HG02970 (cell line): ENCODE measurements around the gene BRINP2.

Source experiments
- ATAC-seq: cut with Tn5 transposase; IDR thresholded peaks from one replicate; pipeline ENCODE4 v1.9.1; 2021; ENCODE audit warnings: mild to moderate bottlenecking, moderate library complexity, moderate number of reproducible peaks; ENCODE audit not compliant: unreplicated experiment, low FRiP score

Gene BRINP2

DNA sequence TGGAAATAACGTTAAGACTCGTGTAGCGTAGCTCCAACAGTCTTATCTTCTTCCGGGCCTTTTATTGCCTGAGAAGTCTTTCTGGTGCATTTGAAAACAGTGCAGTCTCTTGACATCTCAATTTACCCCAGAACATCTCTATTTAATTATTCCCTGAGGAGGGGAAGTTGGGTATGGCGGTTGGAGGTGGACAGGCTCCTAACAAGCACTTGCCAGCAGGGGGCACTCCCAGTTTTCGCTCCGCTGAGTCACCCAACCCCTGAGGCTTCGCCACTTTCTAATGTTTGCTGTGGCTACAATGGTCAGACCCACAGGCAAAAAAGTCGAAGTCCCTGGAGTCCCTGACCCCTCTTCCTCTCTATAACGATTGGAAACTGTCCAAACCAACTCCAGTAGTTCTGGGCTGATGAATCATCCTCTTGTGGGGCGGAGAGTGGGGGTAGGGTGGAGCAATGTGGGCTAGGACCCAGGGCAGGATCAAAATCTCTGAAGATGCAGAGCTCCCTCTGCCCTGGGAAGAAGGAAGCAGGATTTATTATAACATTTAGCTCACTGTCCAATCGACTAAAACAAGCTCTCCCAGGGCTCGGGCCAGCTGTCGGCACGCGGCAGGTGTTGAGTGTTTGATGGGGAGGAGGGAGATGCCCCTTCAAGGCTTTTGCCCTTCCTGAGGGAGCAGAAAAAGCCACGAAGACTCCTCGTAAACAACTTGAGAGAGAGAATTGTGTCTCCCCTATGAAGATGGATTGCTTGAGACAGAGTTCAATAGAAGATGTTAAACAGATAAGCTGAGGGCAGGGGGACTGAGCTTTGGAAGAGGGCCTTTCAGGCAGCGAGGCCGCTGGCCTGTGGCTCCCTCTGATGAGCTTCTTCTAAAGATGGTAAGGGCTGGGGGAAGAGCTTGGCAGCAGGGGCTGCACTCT, 85.7 kb downstream of the BRINP2 start:
- no peak for ATAC-seq

DNA sequence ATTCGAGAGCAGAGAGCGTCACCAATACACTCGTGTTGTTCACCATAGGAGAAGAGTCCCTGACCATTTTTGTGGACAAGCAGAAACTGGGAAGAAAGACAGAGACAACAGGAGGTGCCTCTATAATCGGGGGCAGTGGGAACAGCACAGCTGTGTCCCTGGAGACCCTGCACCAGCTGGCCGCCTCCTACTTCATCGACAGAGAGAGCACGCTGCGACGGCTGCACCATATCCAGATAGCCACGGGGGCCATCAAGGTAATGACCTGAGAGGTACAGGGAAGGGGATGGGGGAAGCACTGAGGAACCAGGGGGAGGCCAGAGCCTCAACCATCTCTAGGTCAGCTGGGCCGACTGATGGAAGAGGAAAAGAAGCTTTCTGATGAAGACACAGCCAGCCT, 86.4 kb downstream of the BRINP2 start:
- ATAC-seq: no peak

DNA sequence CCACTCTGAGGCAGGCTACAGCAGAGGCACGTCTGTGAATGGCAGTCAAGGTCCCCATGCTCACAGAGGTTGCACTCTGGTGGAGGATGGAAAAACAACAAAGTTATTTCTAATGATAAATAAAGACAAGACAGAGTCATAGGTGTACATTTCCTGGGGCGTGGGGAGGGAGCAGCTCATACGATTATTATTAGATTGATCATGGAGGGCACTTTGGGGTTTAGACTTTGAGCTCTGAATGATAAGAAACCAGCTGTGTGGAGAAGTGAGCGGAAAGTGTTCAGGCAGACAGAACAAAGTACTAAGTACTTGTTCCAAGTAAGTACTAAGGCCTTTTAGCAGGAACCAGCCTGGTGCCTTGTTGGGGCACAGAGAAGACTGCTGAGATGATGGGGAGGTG, 86.8 kb downstream of the BRINP2 start:
- ATAC-seq: no peak

- no peak for ATAC-seq
These were observed 100.1 kb downstream of the BRINP2 start for GRCh38 chr1:177270863-177271262.

- no peak for ATAC-seq
These were observed 102.4 kb downstream of the BRINP2 start for GRCh38 chr1:177273141-177273540.

- no peak for ATAC-seq
These were observed 104.0 kb downstream of the BRINP2 start for GRCh38 chr1:177274687-177275211.

DNA sequence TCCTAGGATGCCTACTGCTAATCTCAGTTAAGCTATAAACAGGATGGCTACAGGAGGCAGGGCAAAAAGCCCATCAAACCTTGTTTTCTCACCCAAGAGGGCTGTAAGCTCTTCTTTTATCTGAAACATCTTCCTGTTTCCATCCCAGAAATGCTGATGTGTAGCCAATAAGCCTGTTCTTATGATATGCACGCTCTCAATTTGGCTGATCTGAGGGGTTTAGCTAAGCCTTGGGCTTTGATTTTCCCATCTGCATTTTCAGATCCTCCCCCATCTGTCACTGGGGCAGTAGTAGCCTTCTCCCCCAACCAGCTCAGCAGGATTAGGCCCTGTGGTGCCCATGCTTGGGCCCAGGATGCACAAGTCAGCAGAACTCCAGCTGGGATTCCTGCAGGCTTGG, 105.0 kb downstream of the BRINP2 start:
- ATAC-seq: no peak

- ATAC-seq: no peak
These were observed 108.0 kb downstream of the BRINP2 start for GRCh38 chr1:177278626-177279390.

- no peak for ATAC-seq
These were observed 111.1 kb downstream of the BRINP2 start for GRCh38 chr1:177281901-177282300.

- no peak for ATAC-seq
These were observed 112.2 kb downstream of the BRINP2 start for GRCh38 chr1:177282976-177283375.

GRCh38 chr1:177283380-177283779, 112.6 kb downstream of the BRINP2 start:
- no peak for ATAC-seq

DNA sequence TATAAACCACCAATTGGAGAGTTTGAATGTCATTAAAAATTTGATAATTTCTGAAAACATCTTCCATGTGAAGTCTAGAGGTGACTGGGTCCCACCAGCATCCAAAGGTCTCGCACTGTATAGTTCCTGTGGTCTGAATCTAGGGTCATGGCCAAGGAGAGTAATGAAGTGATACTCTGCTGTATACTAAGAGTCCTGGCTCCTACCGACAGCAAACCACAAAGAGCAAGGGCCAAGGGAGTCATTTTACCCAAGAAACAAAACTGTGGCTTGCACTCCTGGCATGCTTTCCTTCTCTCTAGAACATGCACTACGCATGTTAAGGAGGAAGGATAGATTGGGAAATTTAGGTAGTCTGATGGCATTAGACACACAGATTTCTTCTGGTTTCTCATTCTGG, 115.6 kb downstream of the BRINP2 start:
- no peak for ATAC-seq

DNA sequence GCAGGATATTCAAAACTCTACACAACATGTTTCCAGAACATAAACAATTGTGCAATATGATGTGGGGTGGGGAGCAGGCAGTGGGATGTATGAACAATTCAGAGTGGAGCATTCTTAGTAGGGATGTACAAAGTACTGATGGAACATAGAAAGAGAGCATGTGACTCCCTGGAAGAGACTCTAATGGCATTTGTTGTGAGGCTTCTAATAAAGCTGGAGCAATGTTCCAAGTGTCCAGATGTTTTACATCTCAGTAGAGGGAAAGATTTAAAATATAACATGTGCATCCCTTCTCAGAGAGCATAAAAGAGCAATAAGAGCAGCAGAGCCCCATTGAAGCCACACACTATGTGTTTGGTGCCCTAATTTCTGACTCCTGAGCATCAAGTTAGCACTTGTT, 116.5 kb downstream of the BRINP2 start:
- ATAC-seq: no peak

DNA sequence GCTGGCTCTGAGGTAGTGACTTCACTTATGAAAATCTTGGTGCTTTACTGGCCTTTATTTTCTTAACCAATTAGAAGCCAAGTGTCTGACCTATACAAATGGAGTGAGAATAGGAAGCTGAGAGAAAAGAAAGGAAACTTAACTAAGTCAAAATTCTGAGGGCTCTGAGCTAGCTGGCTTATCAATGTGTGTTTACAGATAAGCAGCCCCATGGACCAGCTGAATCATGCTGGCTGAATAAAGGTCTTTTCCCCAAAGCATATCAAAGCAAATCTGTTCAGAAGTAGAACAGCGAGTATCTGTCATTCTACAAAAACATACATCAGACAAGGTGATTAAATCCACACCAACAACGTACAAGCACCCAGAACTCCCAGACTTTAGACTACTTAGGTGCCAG, 117.2 kb downstream of the BRINP2 start:
- ATAC-seq: no peak

DNA sequence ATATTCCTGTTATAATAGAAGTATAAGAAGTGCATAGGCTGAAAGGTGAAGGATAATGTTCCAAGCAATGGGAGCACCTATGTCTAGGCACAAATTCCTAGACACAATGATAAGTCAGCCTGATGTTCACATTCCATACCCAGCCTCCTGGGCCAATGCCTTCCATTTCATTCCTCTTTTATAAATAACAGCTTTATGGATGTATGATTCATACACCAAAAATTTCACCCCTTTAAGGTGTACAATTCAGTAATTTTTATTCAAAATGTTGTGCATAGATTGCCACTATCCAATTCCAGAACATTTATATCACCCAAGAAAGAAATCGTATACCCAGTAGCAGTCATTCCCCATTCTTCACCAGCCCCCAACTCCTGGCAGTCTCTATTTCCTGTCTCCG, 118.8 kb downstream of the BRINP2 start:
- no peak for ATAC-seq

GRCh38 chr1:177300431-177300830, 129.7 kb downstream of the BRINP2 start:
- ATAC-seq: no peak

DNA sequence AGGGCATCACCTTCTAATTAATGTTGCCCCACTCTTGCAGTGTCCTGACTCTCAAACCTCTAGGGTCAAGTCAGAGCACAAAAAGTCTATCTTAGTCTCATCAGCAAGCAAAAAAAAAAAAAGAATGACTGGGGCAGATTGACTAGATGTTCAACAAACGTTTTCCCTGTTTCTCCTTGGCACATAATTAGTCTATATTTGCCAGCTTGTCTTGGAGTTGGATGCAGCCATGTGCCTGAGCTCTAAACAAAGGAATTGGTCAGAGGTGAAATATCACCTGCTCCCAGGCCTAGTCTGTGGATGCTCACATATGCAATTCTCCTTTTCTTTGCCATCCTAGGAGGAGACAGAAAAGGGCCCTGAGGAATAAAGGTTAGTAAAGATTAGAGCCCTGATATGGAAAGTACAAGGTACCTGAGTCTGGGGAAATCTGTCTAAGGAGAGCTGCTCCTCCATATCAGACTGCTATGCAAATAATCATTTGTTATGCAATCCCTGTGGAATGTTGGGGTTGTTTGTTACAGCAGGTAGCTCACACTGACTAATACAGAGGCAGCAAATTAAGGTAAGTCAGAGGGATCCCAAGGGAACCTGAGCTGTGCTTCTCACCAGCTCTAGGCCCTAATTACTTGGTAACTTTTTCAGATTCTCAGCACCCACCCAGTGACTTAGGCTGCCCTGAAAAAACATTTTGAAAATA, 130.8 kb downstream of the BRINP2 start:
- ATAC-seq: no peak

- no peak for ATAC-seq
These were observed 131.7 kb downstream of the BRINP2 start for GRCh38 chr1:177302357-177303044.

DNA sequence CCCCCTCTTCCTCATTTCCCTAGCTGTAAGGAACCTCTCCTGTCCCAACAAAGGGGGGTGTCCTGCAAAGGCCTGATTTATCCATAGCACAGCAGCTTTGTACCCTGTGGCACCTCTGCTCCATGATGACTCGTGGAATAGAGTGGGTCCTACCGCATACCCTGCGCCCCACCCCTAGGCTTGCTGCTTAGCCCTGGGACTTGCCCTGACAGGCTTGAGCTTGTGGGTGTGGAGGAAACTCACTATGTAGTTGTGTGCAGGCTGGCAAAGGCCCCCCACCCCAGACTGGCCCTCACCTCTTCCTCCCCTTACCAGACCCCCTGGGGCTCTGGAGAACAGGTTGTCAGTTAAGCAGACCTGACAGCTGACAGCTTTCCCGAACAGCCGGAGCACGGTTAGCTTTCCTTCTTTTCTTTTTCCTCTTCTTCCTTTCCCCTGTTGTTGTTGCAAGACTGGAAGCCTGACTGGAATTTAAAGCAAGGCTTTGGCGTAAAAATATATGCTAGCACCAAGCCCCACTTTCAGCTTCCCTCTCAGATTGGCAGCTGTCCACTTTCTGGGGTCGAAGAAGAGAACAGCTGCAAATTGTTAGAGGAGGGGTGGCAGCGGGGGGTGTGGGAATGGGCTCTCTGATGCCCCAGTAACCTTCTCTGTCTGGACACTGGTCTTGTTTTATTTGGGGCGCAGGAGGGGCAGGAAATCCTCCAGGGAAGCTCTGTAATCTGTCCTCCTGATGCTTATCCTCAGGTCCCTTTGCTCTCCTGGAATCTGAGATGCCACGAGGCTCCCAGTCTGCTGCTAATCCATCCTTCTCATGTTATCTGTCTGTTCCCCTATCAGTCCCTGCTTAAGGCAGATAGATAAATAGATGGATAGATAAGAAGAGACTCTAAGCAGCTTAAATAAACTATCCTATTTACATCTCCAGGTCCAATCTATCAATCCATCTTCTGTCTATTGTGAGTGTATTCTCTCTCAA, 134.6 kb downstream of the BRINP2 start:
- ATAC-seq: no peak
